Prostate gland (tissue), 2 donors: ENCODE measurements around the gene PI4KB.

Experiments used
- CTCF ChIP-seq, 4 experiments: fragments of 200-600 bp in 2 of 4; fragments of 450-650 bp in 2 of 4; sonication (generic) in 2 of 4; IDR thresholded peaks; 1 replicate in 3 of 4; 2 replicates in 1 of 4; pipeline ENCODE4 v1.5.1; 2016 to 2019; ENCODE audit warnings: antibody characterized with exemption in 4 of 4, mild to moderate bottlenecking in 2 of 4, moderate library complexity in 2 of 4
- POLR2A ChIP-seq: fragments of 450-650 bp; IDR thresholded peaks from one replicate; pipeline ENCODE4 v1.6.1; 2016; ENCODE audit warnings: antibody characterized with exemption, mild to moderate bottlenecking
- POLR2AphosphoS5 ChIP-seq: sonication (generic); formaldehyde crosslinking; IDR thresholded peaks from one replicate; pipeline ENCODE4 v1.6.1; 2017; ENCODE audit warnings: antibody characterized with exemption

- TF ChIP-seq CTCF (IDR thresholded peaks at IDR 0.05): no peak
- TF ChIP-seq POLR2AphosphoS5: no peak
- no peak for TF ChIP-seq POLR2A
Measured at GRCh38 chr1:151367658-151368392, 40.6 kb upstream of the PI4KB start.
